Activated CD4-positive, alpha-beta T cell treated with anti-CD3 and anti-CD28 coated beads, Interleukin-10, Interleukin-2, amounts not matched to agents 100 ng/mL and 50 ng/mL, durations not matched to agents 16 hours and 8 hours (primary cell): Measurements from ENCODE around the gene RRP8.

Experiments used
- DNase-seq: peaks from one replicate; pipeline ENCODE4 v3.0.0-alpha.2; 2020

Gene RRP8

GRCh38 chr11:6599449-6599848 lies 4.0 kb downstream of the RRP8 start:
- no peak for DNase-seq

- DNase-seq: no peak
Measured at GRCh38 chr11:6598555-6598954, 4.9 kb downstream of the RRP8 start.

GRCh38 chr11:6596239-6596877 lies 7.1 kb downstream of the RRP8 start:
- DNase-seq: no peak

DNA sequence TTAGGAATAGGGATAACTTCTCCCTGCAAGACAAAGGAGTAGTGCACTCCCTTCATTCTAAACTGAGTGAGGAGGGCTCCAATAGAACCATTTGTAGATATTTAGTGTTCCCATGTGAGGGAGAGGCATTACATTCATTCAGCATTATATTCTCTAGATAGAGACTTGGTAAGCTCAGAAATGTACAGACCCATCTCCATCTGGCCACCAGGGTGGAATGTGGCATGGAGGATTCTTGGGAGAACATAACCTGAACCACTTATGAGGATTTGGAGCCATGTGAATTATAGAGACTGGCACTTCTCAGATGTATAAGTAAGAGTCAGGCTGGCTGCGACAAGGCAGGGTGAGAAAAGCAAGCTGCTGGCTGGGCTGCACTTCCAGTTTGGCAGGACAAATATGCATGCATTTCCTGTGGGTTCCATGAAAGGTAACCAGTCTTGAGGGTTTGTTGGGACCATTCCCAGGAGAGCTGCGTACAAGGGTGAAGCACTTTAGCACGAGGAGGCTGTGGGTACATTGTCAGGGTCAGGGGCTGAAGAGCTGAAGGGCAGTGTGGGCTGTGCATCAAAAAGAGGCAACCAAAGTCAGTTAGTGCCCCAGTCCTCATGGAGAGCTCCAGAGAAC lies 9.2 kb downstream of the RRP8 start:
- DNase-seq: no peak

DNA sequence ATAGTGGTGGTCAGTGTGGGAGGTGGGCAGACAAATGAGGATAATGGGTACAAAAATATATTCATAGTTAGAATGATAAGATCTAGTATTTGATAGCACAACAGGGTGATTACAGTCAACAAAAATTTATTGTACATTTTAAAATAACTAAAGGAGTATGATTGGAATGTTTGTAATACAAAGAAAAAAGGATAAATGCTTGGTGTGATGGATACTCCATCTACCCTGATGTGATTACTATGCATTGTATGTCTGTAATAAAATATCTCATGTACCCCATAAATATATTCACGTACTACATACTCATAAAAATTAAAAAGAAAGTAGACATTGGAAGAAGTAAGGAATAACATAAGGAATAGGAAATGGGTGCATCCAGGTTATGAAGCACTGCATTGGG lies 15.4 kb downstream of the RRP8 start:
- no peak for DNase-seq

DNA sequence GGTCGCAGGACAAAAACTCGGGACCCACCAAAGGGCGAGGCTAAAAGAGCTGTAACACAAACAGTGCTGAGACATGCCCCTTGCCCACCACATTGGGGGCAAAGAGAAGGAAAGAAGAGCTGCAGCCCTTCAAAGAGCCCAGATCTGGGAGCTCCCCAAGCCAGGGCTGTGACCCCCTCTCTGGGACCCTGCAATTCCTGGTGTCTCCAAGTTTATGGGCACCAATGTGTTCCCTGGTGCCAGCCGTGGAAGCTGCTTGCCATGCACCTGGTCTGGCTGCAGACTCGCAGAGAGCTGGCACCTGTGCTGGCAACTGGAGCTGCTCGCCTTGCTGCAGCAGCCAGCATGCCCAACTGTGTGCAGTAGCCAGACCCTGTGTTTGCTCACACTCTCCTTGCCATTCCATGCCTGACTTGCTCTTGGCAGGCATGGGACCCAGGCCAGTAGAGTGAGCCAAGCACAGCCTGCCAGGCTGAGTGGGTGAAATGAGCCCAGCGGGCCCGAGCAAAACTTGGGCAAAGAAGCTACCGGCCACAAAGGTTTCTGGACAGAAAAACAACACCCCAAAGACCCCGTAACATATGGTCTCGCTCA lies 16.0 kb downstream of the RRP8 start:
- DNase-seq: no peak

GRCh38 chr11:6586434-6587359 lies 16.7 kb downstream of the RRP8 start:
- DNase-seq: no peak

DNA sequence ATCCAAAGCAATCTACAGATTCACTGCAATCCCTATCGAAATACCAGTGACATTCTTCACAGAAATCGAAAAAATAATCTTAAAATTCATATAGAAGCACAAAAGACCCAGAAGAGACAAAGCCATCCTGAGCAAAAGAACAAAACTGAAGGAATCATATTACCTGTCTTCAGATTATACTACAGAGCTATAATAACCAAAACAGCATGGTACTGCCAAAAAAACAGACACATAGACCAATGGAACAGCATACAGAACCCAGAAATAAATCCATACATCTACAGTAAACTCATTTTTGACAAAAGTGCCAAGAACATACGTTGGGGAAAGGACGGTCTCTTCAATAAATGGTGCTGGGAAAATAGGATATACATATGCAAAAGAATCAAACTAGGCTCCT lies 18.9 kb downstream of the RRP8 start:
- no peak for DNase-seq

- DNase-seq: no peak
Measured at GRCh38 chr11:6583584-6583983, 19.8 kb downstream of the RRP8 start.

DNA sequence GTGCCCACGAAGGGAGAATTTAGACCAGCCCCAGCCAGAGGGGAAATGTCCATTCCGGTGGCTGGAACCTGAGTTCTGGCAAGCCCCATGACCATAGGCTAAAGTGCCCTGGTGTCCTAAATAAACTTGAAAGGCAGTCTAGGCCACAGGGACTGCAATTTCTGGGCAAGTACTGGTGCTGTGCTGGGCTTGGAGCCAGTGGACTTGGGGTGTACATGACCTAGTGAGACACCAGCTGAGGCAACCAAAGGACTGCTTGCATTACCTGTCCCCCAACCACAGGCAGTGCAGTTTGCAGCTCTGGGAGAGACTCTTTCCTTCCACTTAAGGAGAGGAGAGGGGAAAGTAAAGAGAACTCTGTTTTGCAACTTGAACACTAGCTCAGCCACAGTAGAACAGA lies 23.7 kb downstream of the RRP8 start:
- DNase-seq: no peak

DNA sequence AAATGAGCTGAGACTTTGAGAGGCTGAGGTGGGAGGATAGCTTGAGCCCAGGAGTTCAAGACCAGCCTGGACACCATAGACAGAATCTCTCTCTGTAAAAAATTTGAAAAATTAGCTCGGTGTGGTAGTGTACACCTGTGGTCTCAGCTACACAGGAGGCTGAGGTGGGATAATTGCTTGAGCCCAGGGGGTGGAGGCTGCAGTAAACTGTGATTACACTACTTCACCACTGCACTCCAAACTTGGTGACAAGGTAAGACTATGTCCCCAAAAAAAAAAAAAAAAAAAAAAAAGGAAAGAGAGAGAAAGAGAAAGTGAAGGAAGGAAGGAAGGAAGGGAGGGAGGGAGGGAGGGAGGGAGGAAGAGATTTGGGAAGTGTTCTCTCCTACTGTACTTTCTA lies 25.3 kb downstream of the RRP8 start:
- no peak for DNase-seq

DNA sequence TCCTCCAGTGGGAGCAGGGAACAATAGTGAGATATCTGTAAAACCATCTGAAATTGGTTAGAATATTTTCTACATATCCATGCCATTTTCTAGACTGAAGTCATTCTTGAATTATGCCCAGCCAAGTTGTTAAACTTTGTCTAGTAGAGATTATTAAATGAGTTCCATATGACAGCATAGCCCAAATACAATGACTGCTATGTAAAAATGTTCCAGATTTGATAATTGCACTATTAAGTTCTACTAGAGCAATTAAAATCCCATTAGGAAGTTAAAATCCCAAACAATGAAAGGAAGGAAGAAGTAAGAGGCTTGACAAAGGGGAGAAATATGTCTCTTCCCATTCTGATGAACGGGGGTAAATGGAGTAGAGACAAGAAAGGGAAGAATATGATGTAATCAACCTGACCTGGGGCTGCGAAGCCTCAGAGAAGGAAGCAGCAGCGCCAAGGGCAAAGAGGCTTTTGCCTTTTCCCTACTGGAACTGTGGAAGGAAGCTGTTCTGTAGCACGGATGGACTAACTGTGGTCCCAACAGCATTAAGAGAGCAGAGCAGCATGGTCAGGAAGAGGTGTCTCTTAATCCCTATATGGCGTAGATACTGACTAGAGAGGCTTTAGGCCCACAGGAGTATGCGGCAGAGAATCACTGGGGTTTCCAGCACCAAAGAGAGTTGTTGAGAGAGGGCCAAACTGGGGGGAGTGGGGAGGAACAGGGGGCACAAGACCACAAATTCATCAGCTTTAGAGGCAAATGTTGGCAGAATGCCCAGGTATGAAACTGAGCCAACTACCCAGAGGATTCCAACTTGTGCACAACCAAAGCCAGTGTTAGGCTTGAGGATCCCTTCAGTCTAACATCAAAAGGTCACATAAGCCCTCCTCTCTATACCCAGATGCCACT lies 26.7 kb downstream of the RRP8 start:
- DNase-seq: no peak

DNA sequence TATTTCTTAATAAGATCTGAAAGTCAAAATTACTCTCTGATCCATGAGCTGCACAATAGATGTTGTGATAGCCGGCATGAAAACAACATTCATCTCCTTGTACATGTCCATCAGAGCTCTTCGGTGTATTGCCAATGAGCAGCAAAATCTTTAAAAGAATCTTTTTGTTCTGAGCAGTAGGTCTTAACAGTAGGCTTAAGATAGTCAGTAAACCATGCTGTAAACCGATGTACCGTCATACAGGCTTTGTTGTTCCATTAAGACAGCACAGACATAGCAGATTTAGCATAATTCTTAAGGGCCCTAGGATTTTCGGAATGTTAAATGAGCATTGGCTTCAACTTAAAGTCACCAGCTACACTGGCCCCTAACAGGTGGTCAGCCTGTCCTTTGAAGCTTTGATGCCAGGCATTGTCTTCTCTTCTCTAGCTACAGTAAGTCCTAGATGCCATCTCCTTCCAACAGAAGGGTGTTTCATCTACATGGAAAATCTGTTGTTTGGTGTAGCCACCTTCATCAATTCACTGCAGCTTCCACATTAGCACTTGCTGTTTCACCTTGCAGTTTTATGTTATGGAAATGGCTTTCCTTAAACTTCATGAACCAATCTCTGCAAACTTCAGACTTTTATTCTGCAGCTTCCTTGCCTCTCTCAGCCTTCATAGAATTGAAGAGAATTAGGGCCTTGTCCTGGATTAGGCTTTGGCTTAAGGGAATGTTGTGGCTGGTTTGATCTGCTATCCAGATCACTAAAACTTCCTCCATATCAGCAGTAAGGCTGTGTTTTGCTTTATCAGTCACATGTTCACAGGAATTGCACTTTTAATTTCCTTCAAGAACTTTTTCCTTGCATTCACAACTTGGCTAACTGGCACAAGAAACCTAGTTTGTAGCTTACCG lies 28.4 kb downstream of the RRP8 start:
- DNase-seq: no peak

- DNase-seq: no peak
Measured at GRCh38 chr11:6572215-6572614, 31.2 kb downstream of the RRP8 start.

DNA sequence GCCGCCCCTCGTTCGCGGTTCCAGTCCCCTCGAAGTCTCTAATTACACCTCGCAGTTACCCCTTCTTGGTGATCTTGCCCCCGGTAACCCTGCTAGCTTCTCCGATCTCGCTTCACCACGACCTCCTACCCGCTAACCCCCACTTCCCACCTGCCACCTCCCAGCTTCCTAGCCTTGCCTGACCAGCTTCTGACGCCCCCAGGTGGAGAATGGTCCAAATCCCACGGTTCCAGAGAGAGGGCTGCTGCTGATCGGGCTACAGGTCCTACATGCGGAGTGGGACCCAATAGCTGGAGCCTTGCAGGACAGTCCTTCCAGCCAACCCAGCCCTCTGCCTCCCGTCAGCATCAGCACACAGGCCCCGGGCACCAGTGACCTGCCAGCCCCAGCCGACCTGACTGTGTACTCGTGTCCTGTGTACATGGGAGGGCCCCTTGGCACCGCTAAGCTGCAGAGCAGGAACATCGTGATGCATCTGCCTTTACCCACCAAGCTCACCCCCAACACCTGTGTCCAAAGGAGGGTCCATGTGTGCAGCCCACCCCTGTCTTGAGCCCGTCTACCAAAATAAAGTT lies 31.9 kb downstream of the RRP8 start:
- DNase-seq: no peak

DNA sequence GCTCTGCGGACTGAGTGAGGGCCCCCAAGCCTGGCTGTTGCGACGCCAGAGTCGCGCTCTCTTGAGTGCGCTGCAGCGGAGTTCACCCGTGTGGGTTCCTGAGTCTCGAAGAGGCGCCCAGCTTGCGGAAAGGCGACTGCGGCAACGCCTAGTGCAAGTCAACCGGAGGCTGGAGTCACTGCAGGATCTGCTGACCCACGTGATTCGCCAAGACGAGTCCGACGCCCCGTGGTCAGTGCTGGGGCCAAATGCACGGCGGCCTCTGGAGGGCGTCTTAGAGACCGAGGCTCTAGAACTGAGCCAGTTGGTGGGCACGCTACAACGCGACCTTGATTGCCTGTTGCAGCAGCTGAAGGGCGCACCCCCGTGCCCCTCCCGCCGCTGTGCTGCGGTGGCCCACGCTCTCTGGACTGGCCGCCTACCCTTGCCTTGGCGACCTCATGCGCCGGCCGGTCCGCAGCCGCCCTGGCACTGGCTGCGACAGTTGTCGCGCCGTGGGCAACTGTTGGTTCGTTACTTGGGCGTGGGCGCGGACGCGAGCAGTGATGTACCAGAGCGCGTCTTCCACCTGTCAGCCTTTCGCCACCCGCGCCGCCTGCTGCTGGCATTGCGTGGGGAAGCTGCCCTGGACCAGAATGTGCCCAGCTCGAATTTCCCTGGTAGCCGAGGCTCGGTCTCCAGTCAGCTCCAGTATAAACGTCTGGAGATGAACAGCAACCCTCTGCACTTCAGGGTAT lies 32.6 kb downstream of the RRP8 start:
- no peak for DNase-seq

- DNase-seq: no peak
Measured at GRCh38 chr11:6569706-6570105, 33.7 kb downstream of the RRP8 start.

GRCh38 chr11:6568191-6568918 lies 35.1 kb downstream of the RRP8 start:
- peak; percentile 10 for DNase-seq

DNA sequence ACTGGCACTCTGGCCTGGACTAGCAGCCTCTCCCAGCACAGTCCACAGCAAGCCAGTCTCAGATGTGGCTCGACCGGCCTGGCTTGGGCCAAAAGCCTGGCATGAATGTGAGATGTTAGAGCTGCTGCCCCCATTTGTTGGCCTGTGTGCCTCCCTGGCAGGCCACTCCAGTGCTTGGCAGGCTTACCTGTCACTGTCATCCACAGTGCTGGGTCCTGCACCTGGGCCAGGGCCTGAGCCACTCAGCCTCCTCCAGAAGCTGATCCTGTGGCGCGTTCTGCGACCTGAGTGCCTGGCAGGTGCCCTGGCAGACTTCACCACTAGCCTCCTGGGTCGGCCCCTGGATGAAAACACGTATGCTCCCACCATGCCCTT lies 36.1 kb downstream of the RRP8 start:
- no peak for DNase-seq
